HL-60 (cell line): Measurements from ENCODE around the gene SLC22A7.

Experiments
- GABPA ChIP-seq: IDR thresholded peaks from 2 replicates; pipeline ENCODE4 v1.6.1; 2012; ENCODE audit warnings: low read depth
- POLR2AphosphoS5 ChIP-seq: IDR thresholded peaks from 2 replicates; pipeline ENCODE4 v1.6.1; 2012; ENCODE audit warnings: low read depth
- REST ChIP-seq: IDR thresholded peaks from 2 replicates; pipeline ENCODE4 v1.6.1; 2012; ENCODE audit warnings: low read depth; ENCODE audit not compliant: insufficient replicate concordance
- TF ChIP-seq, protein P1 (sequence below): IDR thresholded peaks from one replicate; pipeline ENCODE4 v1.5.1; 2011; ENCODE audit warnings: low read length, control low read depth, inconsistent platforms; ENCODE audit not compliant: insufficient read depth

- TF ChIP-seq POLR2AphosphoS5 (no peak), REST (no peak), GABPA (no peak)
- TF ChIP-seq, protein P1, sequence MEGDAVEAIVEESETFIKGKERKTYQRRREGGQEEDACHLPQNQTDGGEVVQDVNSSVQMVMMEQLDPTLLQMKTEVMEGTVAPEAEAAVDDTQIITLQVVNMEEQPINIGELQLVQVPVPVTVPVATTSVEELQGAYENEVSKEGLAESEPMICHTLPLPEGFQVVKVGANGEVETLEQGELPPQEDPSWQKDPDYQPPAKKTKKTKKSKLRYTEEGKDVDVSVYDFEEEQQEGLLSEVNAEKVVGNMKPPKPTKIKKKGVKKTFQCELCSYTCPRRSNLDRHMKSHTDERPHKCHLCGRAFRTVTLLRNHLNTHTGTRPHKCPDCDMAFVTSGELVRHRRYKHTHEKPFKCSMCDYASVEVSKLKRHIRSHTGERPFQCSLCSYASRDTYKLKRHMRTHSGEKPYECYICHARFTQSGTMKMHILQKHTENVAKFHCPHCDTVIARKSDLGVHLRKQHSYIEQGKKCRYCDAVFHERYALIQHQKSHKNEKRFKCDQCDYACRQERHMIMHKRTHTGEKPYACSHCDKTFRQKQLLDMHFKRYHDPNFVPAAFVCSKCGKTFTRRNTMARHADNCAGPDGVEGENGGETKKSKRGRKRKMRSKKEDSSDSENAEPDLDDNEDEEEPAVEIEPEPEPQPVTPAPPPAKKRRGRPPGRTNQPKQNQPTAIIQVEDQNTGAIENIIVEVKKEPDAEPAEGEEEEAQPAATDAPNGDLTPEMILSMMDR = no peak
Observed at GRCh38 chr6:43301081-43301870, 3.2 kb downstream of the SLC22A7 start.
